Measurements from ENCODE around the gene FKBP15.

- no peak for TF ChIP-seq CTCF (IDR thresholded peaks at IDR 0.05)
- no peak for TF ChIP-seq EP300 (IDR thresholded peaks at IDR 0.05)
Measured at GRCh38 chr9:113176803-113177202, 44.3 kb downstream of the FKBP15 start.
